Stimulated activated effector memory CD8-positive, alpha-beta T cell treated with anti-CD3 and anti-CD28 coated beads, Interleukin-12 subunit alpha, Interleukin-12 subunit beta, amount 100 ng/mL, for 72 hours (primary cell): Measurements from ENCODE around the gene NBEAL2.
"Not testable (repeated sequence)": the region's sequence is repeated elsewhere in the genome, so short reads cannot be mapped to it uniquely, and the experiment has no call there.

Source experiments
- ATAC-seq: fragments of 150-1000 bp; cut with Tn5 transposase; 2 replicates; pipeline ENCODE4 v1.10.0; 2021
- DNase-seq, 2 donors: peaks; one replicate each; pipeline ENCODE4 v3.0.0; 2021 to 2022; ENCODE audit warnings: low spot score in 2 of 2
- H3K27ac Mint-ChIP-seq: one replicate; pipeline ENCODE4 v1.8.0; 2022; ENCODE audit warnings: mild to moderate bottlenecking, mixed read lengths
- H3K36me3 Mint-ChIP-seq: one replicate; pipeline ENCODE4 v1.8.0; 2022; ENCODE audit warnings: mild to moderate bottlenecking, mixed read lengths
- H3K4me1 Mint-ChIP-seq: one replicate; pipeline ENCODE4 v1.8.0; 2022; ENCODE audit warnings: mixed read lengths
- H3K4me3 Mint-ChIP-seq: one replicate; pipeline ENCODE4 v1.8.0; 2022; ENCODE audit warnings: mild to moderate bottlenecking, mixed read lengths
- H3K9me3 Mint-ChIP-seq: one replicate; pipeline ENCODE4 v1.8.0; 2022; ENCODE audit warnings: mixed read lengths

NBEAL2 gene

DNA sequence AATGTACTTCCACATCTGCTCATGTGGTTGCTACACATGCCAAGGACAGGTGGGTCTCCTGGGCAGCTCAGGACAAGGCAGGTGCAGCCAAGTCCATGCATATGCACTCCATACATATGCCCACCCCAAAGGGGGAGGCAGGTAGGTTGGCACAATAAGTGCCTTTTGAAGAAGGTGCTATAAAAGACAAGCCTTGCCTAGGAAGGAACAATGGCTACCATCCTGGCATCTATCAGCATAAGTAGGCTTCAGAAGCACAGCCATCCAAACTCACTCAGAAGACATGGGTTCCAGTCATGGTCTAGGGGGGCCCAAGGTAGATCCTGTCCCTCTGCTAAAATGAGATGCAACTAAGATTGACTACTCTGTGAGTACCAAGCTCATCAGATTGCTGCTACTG, 34.6 kb downstream of the NBEAL2 start:
- H3K4me1 Mint-ChIP-seq, result peaks cover 51% of the 10 kb centered on the region
- no peak overlapping the region for H3K4me3 Mint-ChIP-seq
- no peak for DNase-seq
- H3K27ac Mint-ChIP-seq, result peak overlapping the region; percentile 68
- ATAC-seq, result no peak
- peaks cover 51% of the 10 kb centered on the region for H3K36me3 Mint-ChIP-seq
- H3K9me3 Mint-ChIP-seq, result no peaks in the 10 kb centered on the region

DNA sequence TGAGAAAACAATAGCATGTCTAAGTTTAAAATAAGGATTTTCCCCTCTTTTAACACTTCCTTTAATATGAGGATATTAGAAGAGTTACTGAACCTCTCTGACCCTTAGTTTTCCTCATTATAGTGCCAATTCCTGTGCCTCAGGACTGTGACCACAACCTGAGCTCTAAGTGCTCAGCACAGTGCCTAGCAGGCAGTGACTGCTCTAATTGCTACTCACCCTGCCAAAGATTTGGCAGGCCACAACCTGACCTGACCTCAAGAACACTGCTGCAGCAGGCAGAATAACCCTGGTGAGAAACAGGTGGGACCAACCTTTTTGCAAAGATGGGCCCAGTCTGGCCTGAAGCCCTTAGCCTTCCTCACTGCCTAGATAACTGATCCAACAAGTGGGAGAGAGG, 35.7 kb downstream of the NBEAL2 start:
- no peak overlapping the region for H3K4me3 Mint-ChIP-seq
- peaks cover 59% of the 10 kb centered on the region for H3K4me1 Mint-ChIP-seq
- H3K36me3 Mint-ChIP-seq, result peaks cover 45% of the 10 kb centered on the region
- no peak for DNase-seq
- ATAC-seq, result no peak
- H3K27ac Mint-ChIP-seq, result peak overlapping the region; percentile 61
- H3K9me3 Mint-ChIP-seq, result no peaks in the 10 kb centered on the region

DNA sequence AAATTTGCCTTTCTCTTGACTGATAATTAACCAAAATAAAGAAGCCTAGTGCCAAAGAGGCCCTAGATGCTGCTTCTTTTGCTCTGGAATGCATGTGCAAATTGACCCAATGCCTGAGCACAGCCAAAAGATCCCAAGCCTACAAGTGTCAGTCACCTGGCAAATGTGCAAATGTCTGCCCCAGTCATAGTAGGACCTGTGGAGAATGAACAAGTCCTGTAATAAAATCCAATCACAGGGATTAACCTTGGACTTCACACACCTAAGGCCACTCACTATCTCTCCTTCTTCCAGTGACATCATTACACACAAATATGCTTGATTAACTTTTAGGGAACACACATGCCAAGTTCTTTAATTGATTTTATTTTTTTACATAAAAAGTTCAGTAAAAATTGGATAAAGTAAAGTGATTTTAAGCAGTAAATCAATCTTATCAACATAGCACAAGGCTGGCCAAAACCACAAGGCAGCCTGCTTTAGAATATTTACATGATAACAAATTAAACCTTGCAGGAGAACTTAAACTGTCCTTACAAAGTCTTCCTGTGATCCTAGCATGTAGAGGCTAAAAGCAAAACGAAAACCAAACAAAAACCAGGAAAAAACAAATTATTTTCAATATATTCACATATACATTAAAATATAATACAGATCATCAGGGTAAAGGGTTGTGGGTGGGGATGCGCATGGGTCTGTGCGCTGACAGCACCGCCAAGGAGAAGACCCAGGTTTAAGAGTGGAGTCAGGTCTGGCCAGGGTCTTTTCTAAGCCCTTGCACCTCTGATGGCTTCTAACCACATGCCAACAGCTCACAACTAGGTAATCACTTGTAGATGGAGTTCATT, 36.8 kb downstream of the NBEAL2 start:
- Mint-ChIP-seq H3K36me3 (peaks cover 36% of the 10 kb centered on the region), H3K9me3 (no peaks in the 10 kb centered on the region), H3K4me1 (peaks cover 50% of the 10 kb centered on the region), H3K4me3 (peak overlapping the region; percentile 58), H3K27ac (peak overlapping the region; percentile 60)
- ATAC-seq (no peak), DNase-seq (no peak)

DNA sequence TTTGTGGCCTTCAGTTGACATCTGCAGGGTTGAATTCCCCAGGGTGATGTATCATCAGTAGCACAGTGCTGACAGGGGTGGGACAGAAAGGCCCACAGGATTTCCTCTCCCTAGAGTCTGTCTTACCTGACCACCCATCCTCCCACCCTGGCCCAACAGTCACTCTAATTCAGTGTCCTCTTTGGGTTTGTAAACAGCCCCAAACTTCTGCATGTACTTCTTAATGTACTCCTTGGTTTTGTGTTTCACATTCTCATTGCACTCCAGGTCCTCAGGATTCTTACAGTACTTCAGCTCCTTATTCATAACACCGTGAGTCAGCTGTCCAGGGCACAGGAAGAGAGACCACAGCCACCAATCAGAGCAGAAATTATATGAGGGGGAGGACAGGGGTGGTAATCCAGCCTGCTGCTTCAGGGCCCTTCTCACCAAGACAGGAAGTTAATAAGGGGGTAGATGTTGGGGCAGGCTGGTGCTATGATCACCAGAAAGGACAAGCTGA, 37.5 kb downstream of the NBEAL2 start:
- H3K4me1 Mint-ChIP-seq, result peaks cover 44% of the 10 kb centered on the region
- ATAC-seq, result peak; percentile 89
- peak overlapping the region; percentile 60 for H3K27ac Mint-ChIP-seq
- DNase-seq, result peak; percentile 32 to 66
- H3K4me3 Mint-ChIP-seq, result peak overlapping the region; percentile 58
- peaks cover 31% of the 10 kb centered on the region for H3K36me3 Mint-ChIP-seq
- H3K9me3 Mint-ChIP-seq, result no peaks in the 10 kb centered on the region

DNA sequence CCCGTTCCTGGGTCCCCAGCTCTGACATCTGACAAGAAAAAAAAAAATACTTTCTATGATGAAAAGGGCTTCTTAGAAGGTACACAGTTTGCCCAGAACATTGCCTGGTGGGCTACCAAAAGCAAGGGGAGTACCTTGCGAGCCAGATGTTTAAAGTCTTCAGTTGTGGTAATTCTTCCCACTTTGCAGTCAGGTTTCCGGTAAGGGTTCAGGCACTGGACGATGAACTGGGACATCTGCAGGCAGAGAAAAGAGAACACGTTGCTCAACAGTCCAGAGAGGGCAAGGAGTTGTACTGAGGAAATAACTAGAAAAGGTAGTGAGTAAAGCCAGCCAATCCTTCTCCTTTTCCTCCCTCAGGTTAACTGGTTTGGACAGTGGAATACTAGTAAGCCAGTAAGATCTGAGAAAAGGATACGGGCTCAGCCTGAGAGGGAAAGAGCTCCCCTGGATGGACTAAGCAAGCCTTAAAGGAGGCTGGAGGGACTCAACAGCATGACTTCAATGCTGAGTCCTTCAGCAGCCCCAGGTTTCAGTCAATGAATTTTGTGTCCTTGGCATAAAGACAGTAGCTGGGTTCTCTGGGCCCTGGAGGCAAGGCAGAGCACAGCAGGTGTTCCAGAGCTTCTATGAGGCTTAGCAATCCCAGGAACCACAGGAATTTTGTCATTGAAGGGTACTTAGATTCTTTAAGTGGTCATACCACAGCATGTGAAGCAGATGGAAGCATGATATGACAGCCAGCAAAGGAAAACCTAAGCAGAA, 38.2 kb downstream of the NBEAL2 start:
- Mint-ChIP-seq H3K4me3 (peak overlapping the region; percentile 58), H3K4me1 (peaks cover 44% of the 10 kb centered on the region), H3K9me3 (no peaks in the 10 kb centered on the region), H3K27ac (peak overlapping the region; percentile 60), H3K36me3 (peaks cover 31% of the 10 kb centered on the region)
- no peak for ATAC-seq
- DNase-seq, result no peak

DNA sequence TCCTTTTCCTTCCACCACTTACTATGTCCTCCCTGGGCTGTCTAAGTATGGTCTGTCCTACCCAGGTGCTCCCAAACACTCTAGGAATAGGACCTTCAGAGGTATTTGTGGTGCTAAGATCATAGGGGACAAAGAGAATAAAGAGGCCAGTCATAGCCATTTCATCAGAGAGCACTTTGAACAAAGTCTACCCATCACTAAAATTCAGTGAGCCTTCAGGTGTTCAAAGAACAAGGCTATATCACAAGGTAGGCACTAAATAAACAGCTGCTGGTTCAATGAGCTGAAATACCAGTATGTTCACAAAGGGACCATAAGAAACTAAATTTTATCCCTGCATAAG, 38.8 kb downstream of the NBEAL2 start:
- Mint-ChIP-seq H3K27ac (peak overlapping the region; percentile 85), H3K4me1 (peaks cover 44% of the 10 kb centered on the region), H3K4me3 (peak overlapping the region; percentile 58), H3K36me3 (peaks cover 31% of the 10 kb centered on the region), H3K9me3 (no peaks in the 10 kb centered on the region)
- no peak for ATAC-seq
- no peak for DNase-seq

DNA sequence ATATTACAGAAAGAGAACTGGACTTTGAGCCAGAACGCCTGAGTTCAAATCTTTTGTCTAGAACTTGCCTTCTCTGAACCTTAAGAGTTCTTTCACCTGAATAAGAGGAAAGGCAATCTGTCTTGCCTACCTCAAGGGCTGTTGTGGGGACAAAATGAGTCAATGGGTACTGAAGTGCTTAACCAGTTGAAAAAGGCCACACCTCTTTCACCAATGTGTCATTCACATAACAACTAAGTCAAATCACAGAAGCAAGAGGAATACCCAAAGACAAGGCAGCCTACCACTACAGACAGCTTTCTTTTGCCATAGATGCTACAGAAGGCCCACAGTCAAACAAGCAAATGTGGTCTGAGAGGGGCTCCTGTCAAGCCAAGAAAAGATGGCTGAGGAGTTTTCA, 39.7 kb downstream of the NBEAL2 start:
- Mint-ChIP-seq H3K4me3 (peak overlapping the region; percentile 58), H3K27ac (peak overlapping the region; percentile 85), H3K4me1 (peaks cover 44% of the 10 kb centered on the region), H3K9me3 (no peaks in the 10 kb centered on the region), H3K36me3 (peaks cover 31% of the 10 kb centered on the region)
- peak in 1 of 2 donors; percentile 62 for DNase-seq
- peak; percentile 87 for ATAC-seq

DNA sequence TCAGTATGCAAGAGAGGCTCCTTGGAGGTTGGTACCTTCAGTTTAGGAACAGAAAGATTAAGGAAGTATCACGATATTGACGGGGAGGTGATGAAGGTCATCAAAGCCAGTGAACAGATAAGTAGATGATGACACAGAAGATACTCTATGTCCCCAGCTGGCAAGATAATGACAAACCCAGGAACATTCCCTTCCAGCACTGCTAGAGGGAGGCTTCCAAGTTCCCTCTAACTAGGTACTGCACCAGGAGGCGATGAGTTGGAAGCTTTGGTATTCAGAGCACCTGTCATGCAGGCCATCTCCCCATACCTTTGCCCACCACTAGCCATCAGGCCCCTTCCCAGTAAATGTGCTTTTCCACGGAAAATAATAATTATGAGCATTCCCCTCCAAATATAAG, 40.8 kb downstream of the NBEAL2 start:
- no peak for ATAC-seq
- no peak overlapping the region for H3K4me3 Mint-ChIP-seq
- H3K27ac Mint-ChIP-seq, result peak overlapping the region; percentile 85
- peaks cover 54% of the 10 kb centered on the region for H3K4me1 Mint-ChIP-seq
- DNase-seq, result no peak
- no peaks in the 10 kb centered on the region for H3K9me3 Mint-ChIP-seq
- H3K36me3 Mint-ChIP-seq, result peaks cover 27% of the 10 kb centered on the region

DNA sequence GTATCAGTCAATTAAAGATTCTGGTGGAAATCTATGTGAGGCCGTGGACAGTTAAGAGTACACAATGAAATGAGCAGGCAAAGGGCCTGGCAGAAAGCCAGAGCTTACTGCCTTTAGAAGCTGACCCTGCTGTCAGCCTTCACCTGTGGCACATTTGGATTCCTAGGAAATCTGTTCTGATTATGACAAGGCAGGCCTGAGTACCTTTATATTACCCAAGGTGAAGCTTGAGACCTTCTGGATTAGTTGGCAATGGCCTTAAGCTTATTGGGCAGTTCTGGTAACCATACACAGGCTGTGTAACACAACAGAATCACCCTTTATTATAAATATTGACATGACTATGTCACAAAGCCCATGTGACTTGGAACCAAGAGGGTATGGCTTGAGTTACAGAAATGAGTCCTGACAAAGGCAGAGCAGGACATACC, 43.2 kb downstream of the NBEAL2 start:
- H3K4me3 Mint-ChIP-seq, result no peak overlapping the region
- H3K27ac Mint-ChIP-seq, result no peak overlapping the region
- H3K9me3 Mint-ChIP-seq, result no peaks in the 10 kb centered on the region
- DNase-seq (no peak), ATAC-seq (no peak)
- peaks cover 47% of the 10 kb centered on the region for H3K4me1 Mint-ChIP-seq
- peaks cover 16% of the 10 kb centered on the region for H3K36me3 Mint-ChIP-seq

DNA sequence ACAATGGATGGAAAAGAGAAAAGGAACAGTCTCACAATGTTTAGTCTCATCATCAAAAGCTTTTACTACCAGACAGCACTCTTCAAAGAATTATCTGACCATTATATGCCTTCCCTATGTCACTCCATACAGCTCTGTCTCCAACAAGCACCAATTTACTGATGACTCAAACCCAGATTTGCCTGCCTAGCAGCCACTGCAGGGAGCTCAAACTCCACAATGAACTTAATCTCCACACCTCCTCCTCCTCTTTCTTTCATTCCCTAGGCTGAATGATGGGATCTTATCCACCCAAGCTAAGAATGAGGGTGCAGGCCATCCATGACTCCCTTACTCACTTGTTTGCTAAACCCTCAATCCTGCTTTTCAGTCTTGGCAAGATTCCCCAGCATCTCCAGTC, 45.5 kb downstream of the NBEAL2 start:
- peaks cover 29% of the 10 kb centered on the region for H3K36me3 Mint-ChIP-seq
- no peak overlapping the region for H3K4me3 Mint-ChIP-seq
- DNase-seq (no peak), ATAC-seq (peak; percentile 56)
- no peaks in the 10 kb centered on the region for H3K9me3 Mint-ChIP-seq
- no peak overlapping the region for H3K27ac Mint-ChIP-seq
- peaks cover 24% of the 10 kb centered on the region for H3K4me1 Mint-ChIP-seq

DNA sequence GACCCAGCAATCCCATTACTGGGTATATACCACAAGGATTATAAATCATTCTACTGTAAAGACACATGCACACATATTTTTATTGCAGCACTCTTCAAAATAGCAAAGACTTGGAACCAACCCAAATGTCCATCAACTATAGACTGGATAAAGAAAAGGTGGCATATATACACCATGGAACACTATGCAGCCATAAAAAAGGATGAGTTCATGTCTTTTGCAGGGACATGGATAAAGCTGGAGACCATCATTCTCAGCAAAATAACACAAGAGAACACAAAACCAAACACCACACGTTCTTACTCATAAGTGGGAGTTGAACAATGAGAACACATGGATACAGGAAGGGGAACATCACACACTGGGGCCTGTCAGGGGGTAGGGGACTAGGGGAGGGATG, 47.0 kb downstream of the NBEAL2 start:
- DNase-seq, H3K4me3 Mint-ChIP-seq, H3K27ac Mint-ChIP-seq, ATAC-seq, H3K9me3 Mint-ChIP-seq: not testable (repeated sequence)
- H3K36me3 Mint-ChIP-seq, result peaks cover 36% of the 10 kb centered on the region
- H3K4me1 Mint-ChIP-seq, result peaks cover 28% of the 10 kb centered on the region

DNA sequence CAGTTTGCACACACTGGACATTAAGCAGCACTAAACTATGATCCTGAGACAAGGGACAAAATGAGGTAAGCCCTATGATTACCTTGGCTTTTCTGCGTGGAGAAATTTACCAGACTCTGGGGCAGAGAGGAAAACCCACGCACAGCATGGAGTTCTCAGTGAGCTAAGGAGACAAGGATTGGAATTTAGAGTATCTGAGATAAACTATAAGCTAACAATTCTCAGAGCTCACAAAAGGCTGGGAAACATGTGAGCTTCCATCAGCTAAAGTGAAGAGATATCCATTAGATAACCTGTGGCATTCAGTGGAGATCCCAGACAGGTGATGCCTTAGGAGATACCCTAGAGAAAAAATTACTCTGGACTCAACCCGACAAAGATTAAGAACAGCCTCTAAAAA, 48.7 kb downstream of the NBEAL2 start:
- no peak for ATAC-seq
- Mint-ChIP-seq H3K9me3 (no peaks in the 10 kb centered on the region), H3K36me3 (peaks cover 49% of the 10 kb centered on the region), H3K4me1 (peaks cover 35% of the 10 kb centered on the region), H3K27ac (no peak overlapping the region), H3K4me3 (no peak overlapping the region)
- DNase-seq, result no peak

DNA sequence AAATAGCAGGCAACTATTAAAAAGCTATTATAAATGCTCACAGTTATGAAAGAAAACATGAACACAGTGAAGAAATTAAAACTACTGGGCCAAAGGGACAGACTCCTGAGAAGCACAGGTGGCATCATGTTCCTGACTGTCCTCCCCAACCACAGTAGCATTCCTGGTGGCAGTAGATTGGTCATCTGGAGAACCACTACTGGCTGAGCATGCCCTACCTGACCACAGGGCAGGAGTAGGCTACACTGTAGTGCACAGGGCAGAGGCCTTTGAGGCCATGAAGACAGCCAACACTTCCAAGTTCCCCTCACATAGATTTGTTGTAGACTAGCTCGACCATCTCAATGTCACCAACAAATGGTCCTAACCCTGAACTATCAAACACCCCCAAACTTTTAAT, 49.2 kb downstream of the NBEAL2 start:
- ATAC-seq (no peak), DNase-seq (no peak)
- Mint-ChIP-seq H3K27ac (no peak overlapping the region), H3K9me3 (no peaks in the 10 kb centered on the region), H3K4me3 (no peak overlapping the region), H3K4me1 (peaks cover 37% of the 10 kb centered on the region), H3K36me3 (peaks cover 54% of the 10 kb centered on the region)

DNA sequence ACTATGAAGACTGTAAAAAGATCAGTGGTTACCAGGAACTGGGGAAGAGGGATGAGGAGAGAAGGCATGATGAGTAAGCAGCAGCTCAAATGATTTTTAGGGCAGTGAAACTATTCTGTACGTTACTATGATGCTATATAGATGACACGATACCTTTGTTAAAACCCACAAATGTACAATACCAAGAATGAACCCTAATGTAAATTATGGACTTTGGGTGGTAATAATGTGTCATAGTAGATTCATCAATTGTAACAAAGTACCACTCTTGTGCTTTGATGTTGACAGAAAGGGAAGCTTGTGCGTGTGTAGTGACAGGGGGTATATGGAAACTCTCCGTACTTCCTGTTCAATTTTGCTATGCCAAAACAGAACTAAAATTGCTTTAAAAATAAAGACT, 51.6 kb downstream of the NBEAL2 start:
- ATAC-seq, result peak; percentile 98
- Mint-ChIP-seq H3K4me1 (peaks cover 23% of the 10 kb centered on the region), H3K4me3 (peak overlapping the region; percentile 1), H3K36me3 (peaks cover 78% of the 10 kb centered on the region), H3K27ac (peak overlapping the region; percentile 24)
- not testable (repeated sequence) for DNase-seq, H3K9me3 Mint-ChIP-seq

DNA sequence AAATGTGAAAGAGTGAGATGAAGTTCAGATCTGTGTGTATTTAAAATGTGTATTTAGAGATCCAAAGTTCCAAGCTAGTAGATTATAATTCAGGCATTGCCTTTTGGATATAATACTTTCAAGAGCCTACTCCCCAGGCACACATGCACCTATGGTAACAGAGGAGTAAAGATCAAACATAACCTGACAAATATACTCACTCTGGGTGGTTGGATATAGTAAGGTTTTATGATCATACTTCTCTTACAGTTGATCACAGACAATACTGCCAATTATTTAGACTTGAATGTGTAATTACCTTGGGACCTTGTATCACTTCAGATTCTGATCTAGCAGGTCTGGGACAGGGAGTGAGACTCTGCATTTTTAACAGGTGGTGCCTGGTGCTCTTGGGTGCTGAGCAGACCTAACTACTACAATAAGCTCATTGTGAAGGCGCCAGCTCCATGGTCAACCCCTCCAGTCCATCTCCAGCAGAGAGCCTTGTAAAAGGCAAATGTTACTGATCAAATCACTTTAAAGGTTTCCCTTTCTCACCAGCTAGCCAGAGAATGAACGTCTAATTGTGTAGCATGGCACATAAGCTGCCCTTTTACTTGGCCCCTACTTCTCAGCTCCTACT, 55.5 kb downstream of the NBEAL2 start:
- Mint-ChIP-seq H3K4me1 (peaks cover 31% of the 10 kb centered on the region), H3K9me3 (no peaks in the 10 kb centered on the region), H3K4me3 (no peak overlapping the region), H3K27ac (no peak overlapping the region), H3K36me3 (peaks cover 88% of the 10 kb centered on the region)
- DNase-seq, result no peak
- ATAC-seq, result no peak
